HS-5 (cell line): ENCODE measurements around the gene N4BP2L2.
A peak's percentile ranks its signal among the peaks of the same experiment; 100 is the strongest.
"Not testable (repeated sequence)": the region's sequence is repeated elsewhere in the genome, so short reads cannot be mapped to it uniquely, and the experiment has no call there.

Experiments
- DNase-seq: peaks from one replicate; pipeline ENCODE4 v3.0.0-alpha.2; 2012; ENCODE audit warnings: low read depth

Gene N4BP2L2

DNA sequence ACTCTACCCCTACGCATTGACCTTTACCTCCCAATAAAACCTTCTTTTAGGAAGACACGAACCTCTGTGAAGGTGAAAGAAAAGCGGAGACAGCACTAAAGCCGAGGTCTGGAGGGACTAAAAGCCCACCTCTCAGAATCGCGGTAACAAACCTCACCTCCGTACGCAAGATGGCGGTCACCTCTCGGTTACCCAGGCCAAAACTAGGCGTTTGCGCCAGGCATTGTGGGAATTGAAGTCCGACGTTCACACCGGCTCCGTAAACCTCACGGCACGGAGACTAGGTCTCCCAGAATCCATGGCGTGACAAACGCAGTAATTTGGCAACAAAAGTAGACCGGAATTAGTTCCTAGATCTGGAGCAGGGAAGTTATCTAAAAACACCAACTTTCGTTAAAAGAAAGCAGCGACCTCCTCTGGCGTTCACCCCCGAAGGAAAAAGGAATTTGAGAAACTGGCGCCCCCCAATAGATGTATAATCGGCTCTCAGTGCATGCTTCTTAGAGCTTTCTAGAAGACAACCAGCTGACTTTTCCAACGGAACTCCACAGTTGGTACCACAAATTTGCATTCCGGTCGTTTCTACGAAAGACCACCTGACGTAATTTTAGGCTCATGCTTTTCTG is at the start of gene N4BP2L2:
TSS of gene N4BP2L2 (minus strand) at position 175 of the 626 bp plus-strand sequence. CDS start 1,768 bp downstream, outside the sequence.
- DNase-seq, result peak; percentile 76

GRCh38 chr13:32587811-32588170 is 49.2 kb upstream of the N4BP2L2 start:
- DNase-seq, result no peak

DNA sequence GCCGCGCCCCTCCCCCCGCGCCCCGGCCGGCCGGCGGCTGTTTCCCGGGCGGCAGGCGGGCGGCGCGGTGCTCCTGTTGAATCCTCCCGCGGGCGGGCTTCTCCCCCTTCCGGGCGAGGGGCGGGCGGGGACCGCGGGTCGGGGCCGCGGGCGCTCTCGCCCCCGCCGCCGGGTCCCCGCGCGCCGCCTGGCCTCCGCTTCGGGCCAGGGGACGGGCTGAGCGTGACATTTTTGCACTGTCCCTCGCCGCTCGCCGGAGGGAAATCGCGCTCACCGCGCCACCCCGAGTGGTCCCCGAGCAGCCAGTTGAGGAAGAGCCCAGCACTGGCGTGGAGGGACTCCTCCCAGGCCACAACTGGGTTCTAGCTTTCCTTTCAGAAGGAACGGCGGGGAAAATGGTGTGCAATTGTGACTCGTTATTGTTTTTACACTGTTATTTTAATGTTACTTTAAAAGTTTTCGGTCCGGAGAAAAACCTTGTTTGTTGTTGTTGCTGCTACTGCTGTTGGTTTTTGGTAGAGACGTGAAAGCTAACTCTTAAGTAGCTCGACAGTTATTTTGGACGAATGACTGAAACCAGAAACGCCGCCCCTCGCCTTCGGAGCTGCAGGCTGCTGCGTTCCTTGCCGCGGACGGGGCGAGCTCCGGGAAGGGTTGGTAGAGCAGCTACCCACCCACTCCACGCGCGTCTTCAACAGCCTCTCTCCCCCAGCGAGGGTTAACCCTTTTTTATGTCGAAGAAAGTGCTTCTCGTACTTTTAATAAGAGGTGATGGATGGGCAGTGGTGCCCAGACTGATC is 48.6 kb upstream of the N4BP2L2 start:
- DNase-seq, result no peak

GRCh38 chr13:32586080-32586900 is 47.7 kb upstream of the N4BP2L2 start, which contains the start of gene PDS5B:
Gene PDS5B, plus strand, starts transcription at chr13:32586452. Its CDS starts 62,321 bp downstream, at chr13:32648773.
- DNase-seq, result no peak

- no peak for DNase-seq
Measured at GRCh38 chr13:32585550-32586079, 47.0 kb upstream of the N4BP2L2 start.

- DNase-seq, result no peak
Measured at GRCh38 chr13:32582991-32583390, 44.4 kb upstream of the N4BP2L2 start.

GRCh38 chr13:32582281-32582680 is 43.7 kb upstream of the N4BP2L2 start:
- DNase-seq, result no peak

DNA sequence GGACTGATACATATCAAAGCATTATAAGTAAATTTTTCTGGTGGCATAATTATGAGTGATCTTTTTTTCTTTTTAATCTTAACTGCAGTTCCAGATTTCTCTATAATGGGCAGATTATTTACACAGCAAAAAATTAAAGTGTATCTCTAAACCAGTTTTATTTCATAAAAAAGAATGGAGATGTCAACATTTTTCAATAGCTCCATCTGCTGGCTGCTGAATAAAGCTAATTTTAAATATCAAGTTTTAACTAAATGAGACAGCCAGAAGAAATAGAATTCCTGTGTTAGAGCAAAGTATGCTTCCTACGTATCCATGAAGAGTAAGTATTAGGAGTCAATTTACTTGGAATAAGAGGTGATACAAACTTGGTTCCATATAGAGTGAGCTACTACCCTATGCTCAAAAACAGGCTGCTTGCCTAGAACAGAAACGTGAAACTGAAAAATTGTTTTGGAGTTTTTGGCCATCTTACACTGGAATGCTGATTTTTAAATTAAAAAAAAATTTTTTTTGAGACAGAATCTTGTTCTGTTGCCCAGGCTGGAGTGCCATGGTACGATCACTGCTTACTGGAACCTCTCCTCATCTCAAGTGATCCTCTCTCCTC is 42.7 kb upstream of the N4BP2L2 start:
- DNase-seq, result no peak

DNA sequence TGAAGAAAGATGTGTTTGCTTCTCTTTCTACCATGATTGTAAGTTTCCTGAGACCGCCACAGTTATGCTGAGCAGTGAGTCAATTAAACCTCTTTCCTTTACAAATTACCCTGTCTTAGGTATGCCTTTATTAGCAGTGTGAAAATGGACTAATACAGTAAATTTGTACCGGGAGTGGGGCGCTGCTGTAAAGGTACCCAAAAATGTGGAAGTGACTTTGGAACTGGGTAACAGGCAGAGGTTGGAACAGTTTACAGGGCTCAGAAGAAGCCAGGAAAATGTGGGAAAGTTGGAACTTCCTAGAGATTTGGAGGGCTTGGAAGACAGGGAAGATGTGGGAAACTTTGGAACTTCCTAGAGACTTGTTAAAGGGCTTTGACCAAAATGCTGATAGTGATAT is 38.4 kb upstream of the N4BP2L2 start:
- DNase-seq, result no peak

GRCh38 chr13:32575687-32576086 is 37.1 kb upstream of the N4BP2L2 start:
- DNase-seq, result not testable (repeated sequence)

GRCh38 chr13:32560842-32561241 is 22.2 kb upstream of the N4BP2L2 start:
- not testable (repeated sequence) for DNase-seq

GRCh38 chr13:32555613-32556012 is 17.0 kb upstream of the N4BP2L2 start:
- DNase-seq, result no peak

DNA sequence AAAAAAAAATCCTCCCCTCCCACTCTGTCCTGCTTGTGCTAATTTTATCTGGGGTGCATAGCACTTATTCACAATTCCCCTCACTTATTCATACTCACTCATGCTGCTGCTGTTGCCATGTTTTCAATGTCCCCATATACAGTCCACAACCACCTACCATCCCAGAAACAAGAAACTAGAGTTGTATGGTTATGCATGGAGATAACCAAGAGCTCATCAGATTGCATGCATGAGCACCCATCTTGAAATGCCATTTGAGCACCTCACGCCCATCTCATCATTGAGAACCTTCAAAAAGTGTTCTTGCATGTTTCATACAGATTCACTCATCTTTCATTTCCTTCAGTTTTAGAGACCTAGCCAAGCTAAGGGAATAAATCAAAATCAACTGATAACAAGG is 15.1 kb upstream of the N4BP2L2 start:
- no peak for DNase-seq

DNA sequence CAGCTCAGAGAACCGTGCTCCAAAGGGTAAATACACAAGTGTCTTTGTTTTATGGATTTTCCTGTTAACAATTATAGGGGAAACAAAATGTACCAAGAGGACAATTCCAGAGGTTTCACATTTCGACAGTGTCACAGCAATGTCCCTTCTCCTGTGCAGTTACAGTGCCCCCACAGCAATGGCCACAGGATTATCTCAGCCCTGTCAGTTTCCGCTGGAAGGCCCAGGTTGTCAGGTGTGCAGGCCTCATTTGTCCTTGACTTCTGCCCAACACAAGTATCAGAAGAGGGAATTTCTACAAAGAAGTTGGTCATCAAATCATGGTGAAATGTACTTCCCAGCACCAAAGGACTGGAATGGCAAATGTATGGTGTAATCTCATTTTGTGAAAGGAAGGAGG is 11.2 kb upstream of the N4BP2L2 start:
- no peak for DNase-seq

DNA sequence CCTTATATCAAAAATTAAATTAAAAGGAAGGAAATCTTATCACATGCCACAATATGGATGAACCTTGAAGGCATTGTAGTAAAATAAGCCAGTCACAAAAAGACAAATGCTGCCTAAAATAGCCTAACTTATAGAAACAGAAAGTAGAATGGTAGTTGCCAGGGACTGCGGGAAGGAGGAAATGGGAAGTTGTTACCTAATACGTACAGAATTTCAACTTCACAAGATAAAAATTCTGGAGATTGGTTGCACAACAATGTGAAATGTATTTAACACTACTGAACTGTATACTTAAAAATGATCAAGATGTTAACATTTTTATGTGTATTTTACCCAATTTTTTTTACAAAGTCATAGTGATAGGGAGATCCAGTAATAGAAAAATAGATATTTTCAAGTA is 10.2 kb upstream of the N4BP2L2 start:
- DNase-seq, result no peak

DNA sequence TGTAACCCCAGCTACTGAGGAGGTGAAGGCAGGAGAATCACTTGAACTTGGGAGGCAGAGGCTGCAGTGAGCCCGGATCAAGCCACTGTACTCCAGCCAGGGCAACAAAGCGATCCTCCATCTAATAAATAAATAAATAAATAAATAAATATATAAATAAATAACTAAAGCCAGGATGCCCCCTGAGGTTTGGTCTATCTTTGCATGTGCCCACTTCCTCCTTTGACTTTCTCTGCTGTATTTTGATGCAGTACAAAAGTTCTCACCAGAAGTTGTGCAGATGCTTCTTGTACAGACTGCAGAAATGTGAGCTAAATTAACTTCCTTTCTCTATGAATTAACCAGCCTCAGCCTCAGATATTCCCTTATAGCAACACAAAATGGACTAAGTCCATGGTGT is 6.5 kb upstream of the N4BP2L2 start:
- DNase-seq, result no peak

- no peak for DNase-seq
Measured at GRCh38 chr13:32542221-32542620, 3.6 kb upstream of the N4BP2L2 start.

- DNase-seq, result peak; percentile 2
Measured at GRCh38 chr13:32538143-32538620, 413 bp downstream of the N4BP2L2 start.

DNA sequence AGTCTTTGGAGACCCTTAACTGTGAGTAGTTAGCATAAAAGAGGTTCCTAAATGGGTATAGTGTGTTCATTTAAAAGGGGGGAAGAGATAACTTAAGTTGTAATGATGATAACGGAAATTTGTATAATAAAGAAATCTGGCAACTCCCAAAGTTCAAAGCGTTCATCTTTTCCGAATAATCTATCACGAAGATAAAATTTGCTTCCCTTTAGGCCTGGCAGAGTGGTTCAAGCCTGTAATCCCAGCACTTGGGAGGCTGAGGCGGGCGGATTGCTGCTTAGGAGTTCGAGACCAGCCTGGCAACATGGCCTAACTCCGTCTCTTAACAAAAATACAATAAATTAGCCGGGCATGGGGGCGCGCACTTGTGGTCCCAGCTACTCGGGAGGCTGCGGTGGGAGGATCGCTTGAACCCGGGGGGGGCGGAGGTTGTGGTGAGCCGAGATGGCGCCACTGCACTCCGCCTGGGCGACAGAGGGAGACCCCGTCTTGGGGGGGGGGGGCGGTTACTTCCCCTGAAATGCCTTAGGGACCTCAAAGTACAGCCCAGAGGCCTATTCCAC is 934 bp downstream of the N4BP2L2 start:
- no peak for DNase-seq

DNA sequence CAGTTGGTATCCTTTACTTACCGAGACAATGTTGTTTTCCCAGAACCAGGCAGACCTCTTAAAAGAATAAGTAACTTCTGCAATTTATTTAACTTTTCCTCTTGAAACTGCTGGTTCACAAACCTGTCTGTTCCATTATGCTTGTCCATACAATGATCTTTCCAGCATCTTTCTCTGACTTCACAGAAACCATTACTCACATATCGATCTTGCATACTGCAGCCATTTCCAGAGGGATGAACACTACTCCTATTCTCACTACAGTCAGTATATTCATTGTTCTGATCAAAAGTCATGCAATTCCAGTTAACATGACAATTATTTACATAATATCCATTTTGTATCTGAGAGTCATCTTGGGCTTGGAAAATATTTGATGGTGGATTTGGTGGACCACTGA is 2.8 kb downstream of the N4BP2L2 start:
- DNase-seq, result no peak

- no peak for DNase-seq
Measured at GRCh38 chr13:32535115-32535514, 3.5 kb downstream of the N4BP2L2 start.

- no peak for DNase-seq
Measured at GRCh38 chr13:32530841-32531253, 7.7 kb downstream of the N4BP2L2 start.
